Memory B cell (primary cell): Measurements from ENCODE around the gene MEIS3.
"Not testable (repeated sequence)": the region's sequence is repeated elsewhere in the genome, so short reads cannot be mapped to it uniquely, and the experiment has no call there.

ENCODE experiments used
- ATAC-seq: fragments of 150-1000 bp; cut with Tn5 transposase; 2 replicates; pipeline ENCODE4 v1.10.0; 2021; ENCODE audit warnings: low read depth, mild to moderate bottlenecking, moderate library complexity
- DNase-seq, 2 donors: peaks; one replicate each; pipeline ENCODE4 v3.0.0; 2022; ENCODE audit warnings: low spot score in 2 of 2
- H3K27ac Mint-ChIP-seq: one replicate; pipeline ENCODE4 v1.8.0; 2022; ENCODE audit warnings: mild to moderate bottlenecking, moderate library complexity, mixed read lengths
- H3K27me3 Mint-ChIP-seq: one replicate; pipeline ENCODE4 v1.8.0; 2022; ENCODE audit warnings: mixed read lengths
- H3K36me3 Mint-ChIP-seq: one replicate; pipeline ENCODE4 v1.8.0; 2022; ENCODE audit warnings: mild to moderate bottlenecking, mixed read lengths
- H3K4me1 Mint-ChIP-seq: one replicate; pipeline ENCODE4 v1.8.0; 2022; ENCODE audit warnings: mixed read lengths
- H3K4me3 Mint-ChIP-seq: one replicate; pipeline ENCODE4 v1.8.0; 2022; ENCODE audit warnings: mild to moderate bottlenecking, moderate library complexity, mixed read lengths
- H3K9me3 Mint-ChIP-seq: one replicate; pipeline ENCODE4 v1.8.0; 2022; ENCODE audit warnings: mixed read lengths

Gene MEIS3

DNA sequence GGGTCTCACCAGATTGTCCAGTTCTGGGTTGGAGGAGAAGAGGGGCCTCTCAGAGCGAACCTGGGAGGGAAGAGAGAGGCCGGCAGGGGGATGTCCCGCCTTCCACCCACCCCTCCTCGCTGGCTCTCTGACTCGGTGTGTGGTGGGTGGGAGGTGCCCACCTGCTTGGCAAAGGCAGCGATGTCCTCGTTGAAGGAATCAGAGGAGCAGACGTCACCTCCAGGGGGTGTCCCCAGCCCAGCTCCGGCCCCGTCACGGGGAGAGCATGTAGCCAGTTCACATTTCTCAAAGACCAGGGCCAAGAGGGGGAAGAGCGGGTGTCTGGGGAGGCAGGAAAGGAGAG lies 2.7 kb downstream of the MEIS3 start:
- ATAC-seq = peak; percentile 26
- Mint-ChIP-seq H3K27me3 (peaks cover 53% of the 10 kb centered on the region), H3K4me1 (peaks cover 25% of the 10 kb centered on the region)

DNA sequence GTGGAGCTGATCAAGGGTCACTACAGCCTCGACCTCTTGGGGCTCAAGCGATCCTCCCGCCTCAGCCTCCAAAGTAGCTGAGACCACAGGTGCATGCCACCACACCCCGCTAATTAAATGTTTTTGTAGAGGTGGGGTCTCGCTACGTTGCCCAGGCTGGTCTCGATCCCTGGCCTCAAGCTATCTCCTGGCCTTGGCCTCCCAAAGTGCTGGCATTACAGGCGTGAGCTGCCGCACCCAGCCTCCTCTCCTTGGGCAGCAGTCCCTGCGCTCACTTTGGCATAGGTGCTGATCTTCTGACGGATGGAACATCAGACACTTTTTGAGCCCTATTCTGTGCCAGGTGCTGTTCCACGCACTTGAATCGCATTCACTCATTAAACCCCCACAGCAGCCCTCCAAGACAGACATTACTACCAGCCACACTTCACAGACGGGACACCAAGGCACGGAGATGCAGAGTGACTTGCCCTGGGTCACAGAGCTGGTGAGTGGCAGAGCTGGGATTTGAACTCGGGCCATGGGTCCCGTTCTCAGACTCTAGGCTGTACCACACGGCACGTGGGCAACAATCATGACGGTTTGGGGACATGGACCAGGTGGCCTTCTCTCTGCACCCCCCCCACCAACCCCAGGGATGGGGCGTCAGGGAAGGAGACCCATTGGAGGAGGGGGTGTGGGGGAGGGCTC lies 3.2 kb downstream of the MEIS3 start:
- H3K4me1 Mint-ChIP-seq = peaks cover 25% of the 10 kb centered on the region
- H3K36me3 Mint-ChIP-seq = no peaks in the 10 kb centered on the region
- DNase-seq = no peak
- H3K27me3 Mint-ChIP-seq = peaks cover 50% of the 10 kb centered on the region
- no peaks in the 10 kb centered on the region for H3K9me3 Mint-ChIP-seq
- no peak for ATAC-seq
- no peak overlapping the region for H3K4me3 Mint-ChIP-seq
- H3K27ac Mint-ChIP-seq = no peak overlapping the region

More for the DNA sequence above, 2.7 kb downstream of the MEIS3 start:
- H3K27ac Mint-ChIP-seq = no peak overlapping the region
- H3K4me3 Mint-ChIP-seq = no peak overlapping the region
- H3K36me3 Mint-ChIP-seq = no peaks in the 10 kb centered on the region
- no peaks in the 10 kb centered on the region for H3K9me3 Mint-ChIP-seq
- no peak for DNase-seq

- Mint-ChIP-seq H3K27me3 (peaks cover 41% of the 10 kb centered on the region), H3K36me3 (no peaks in the 10 kb centered on the region), H3K4me3 (no peak overlapping the region), H3K4me1 (peaks cover 18% of the 10 kb centered on the region), H3K27ac (no peak overlapping the region), H3K9me3 (no peaks in the 10 kb centered on the region)
- no peak for ATAC-seq
- no peak for DNase-seq
Observed at GRCh38 chr19:47414469-47414868, 4.9 kb downstream of the MEIS3 start.

GRCh38 chr19:47413941-47414340 lies 5.4 kb downstream of the MEIS3 start:
- Mint-ChIP-seq H3K27me3 (peaks cover 44% of the 10 kb centered on the region), H3K9me3 (no peaks in the 10 kb centered on the region), H3K4me1 (peaks cover 18% of the 10 kb centered on the region), H3K27ac (no peak overlapping the region), H3K36me3 (no peaks in the 10 kb centered on the region), H3K4me3 (no peak overlapping the region)
- no peak for ATAC-seq
- no peak for DNase-seq

GRCh38 chr19:47411696-47412095 lies 7.6 kb downstream of the MEIS3 start:
- not testable (repeated sequence) for H3K4me3 Mint-ChIP-seq, H3K9me3 Mint-ChIP-seq, ATAC-seq, DNase-seq, H3K4me1 Mint-ChIP-seq, H3K36me3 Mint-ChIP-seq, H3K27ac Mint-ChIP-seq
- H3K27me3 Mint-ChIP-seq = peaks cover 32% of the 10 kb centered on the region

DNA sequence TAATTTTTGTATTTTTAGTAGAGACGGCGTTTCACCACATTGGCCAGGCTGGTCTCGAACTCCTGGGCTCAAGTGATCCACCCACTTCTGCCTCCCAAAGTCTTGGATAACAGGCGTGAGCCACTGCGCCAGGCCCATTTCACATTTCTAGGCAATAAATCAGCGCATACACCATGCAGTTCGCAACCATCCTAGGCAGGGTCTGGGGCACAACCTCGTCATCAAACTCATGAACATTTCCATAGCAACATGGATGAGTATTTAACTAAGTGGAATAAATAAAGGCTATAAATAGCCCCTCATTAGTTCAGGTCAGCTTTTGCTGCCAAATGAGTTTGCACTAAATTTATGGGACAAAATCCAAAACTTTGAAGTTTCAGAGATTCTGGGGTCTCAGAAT lies 8.2 kb downstream of the MEIS3 start:
- DNase-seq (no peak), ATAC-seq (no peak)
- no peak overlapping the region for H3K4me3 Mint-ChIP-seq
- H3K27me3 Mint-ChIP-seq = peaks cover 31% of the 10 kb centered on the region
- no peaks in the 10 kb centered on the region for H3K36me3 Mint-ChIP-seq
- no peaks in the 10 kb centered on the region for H3K9me3 Mint-ChIP-seq
- no peak overlapping the region for H3K27ac Mint-ChIP-seq
- H3K4me1 Mint-ChIP-seq = peaks cover under 1% of the 10 kb centered on the region

DNA sequence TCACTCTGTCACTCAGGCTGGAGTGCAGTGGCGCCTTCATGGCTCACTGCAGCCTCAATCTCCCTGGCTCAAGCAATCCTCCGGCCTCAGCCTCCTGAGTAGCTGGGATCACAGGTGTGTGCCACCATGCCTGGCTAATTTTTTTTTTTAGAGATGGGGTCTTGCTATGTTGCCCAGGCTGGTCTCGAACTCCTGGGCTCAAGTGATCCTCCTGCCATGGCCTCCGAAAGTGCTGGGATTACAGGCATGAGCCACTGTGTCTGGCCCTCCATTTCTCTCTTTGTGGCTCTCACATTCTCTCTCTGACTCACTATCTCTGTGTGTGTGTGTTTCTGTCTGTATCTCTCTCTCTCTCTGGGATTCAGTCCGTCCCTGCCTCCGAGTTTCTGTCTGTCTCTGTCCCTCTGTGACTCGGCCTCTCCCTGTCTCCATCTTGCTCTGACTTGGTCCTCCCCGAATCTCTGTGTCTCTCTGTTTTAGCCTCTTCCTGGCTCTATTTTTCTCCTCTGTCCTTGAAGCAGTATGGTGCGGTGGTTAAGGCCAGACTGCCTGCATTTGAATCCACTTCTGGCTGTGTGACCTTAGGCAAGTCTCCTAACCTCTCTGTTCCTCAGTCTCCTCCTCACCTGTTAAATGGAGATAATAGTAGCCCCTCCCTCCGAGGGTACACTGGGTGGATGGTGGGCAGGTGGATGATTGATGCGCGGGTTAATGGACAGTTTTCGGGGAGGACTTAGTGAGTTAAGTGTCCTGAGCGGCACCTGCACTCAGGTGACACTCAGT lies 11.0 kb downstream of the MEIS3 start:
- peaks cover 3% of the 10 kb centered on the region for H3K4me1 Mint-ChIP-seq
- no peak overlapping the region for H3K27ac Mint-ChIP-seq
- no peaks in the 10 kb centered on the region for H3K36me3 Mint-ChIP-seq
- H3K9me3 Mint-ChIP-seq = peaks cover 5% of the 10 kb centered on the region
- ATAC-seq (no peak), DNase-seq (no peak)
- H3K27me3 Mint-ChIP-seq = peaks cover 33% of the 10 kb centered on the region
- H3K4me3 Mint-ChIP-seq = no peak overlapping the region

GRCh38 chr19:47407417-47407774 lies 11.9 kb downstream of the MEIS3 start:
- Mint-ChIP-seq H3K9me3 (peaks cover 5% of the 10 kb centered on the region), H3K36me3 (no peaks in the 10 kb centered on the region), H3K4me1 (peaks cover 3% of the 10 kb centered on the region), H3K27me3 (peaks cover 35% of the 10 kb centered on the region), H3K4me3 (no peak overlapping the region), H3K27ac (no peak overlapping the region)
- ATAC-seq = no peak
- DNase-seq = no peak

- DNase-seq = no peak
- Mint-ChIP-seq H3K9me3 (peaks cover 5% of the 10 kb centered on the region), H3K27ac (no peak overlapping the region), H3K27me3 (peaks cover 35% of the 10 kb centered on the region), H3K4me1 (peaks cover 3% of the 10 kb centered on the region), H3K36me3 (no peaks in the 10 kb centered on the region), H3K4me3 (no peak overlapping the region)
- no peak for ATAC-seq
Observed at GRCh38 chr19:47406711-47407416, 12.5 kb downstream of the MEIS3 start.

GRCh38 chr19:47405854-47406417 lies 13.4 kb downstream of the MEIS3 start:
- no peak overlapping the region for H3K27ac Mint-ChIP-seq
- ATAC-seq (no peak), DNase-seq (no peak)
- no peak overlapping the region for H3K4me3 Mint-ChIP-seq
- peaks cover 5% of the 10 kb centered on the region for H3K9me3 Mint-ChIP-seq
- peaks cover 3% of the 10 kb centered on the region for H3K4me1 Mint-ChIP-seq
- peaks cover 42% of the 10 kb centered on the region for H3K27me3 Mint-ChIP-seq
- no peaks in the 10 kb centered on the region for H3K36me3 Mint-ChIP-seq

GRCh38 chr19:47405197-47405550 lies 14.2 kb downstream of the MEIS3 start:
- H3K27me3 Mint-ChIP-seq = peaks cover 43% of the 10 kb centered on the region

DNA sequence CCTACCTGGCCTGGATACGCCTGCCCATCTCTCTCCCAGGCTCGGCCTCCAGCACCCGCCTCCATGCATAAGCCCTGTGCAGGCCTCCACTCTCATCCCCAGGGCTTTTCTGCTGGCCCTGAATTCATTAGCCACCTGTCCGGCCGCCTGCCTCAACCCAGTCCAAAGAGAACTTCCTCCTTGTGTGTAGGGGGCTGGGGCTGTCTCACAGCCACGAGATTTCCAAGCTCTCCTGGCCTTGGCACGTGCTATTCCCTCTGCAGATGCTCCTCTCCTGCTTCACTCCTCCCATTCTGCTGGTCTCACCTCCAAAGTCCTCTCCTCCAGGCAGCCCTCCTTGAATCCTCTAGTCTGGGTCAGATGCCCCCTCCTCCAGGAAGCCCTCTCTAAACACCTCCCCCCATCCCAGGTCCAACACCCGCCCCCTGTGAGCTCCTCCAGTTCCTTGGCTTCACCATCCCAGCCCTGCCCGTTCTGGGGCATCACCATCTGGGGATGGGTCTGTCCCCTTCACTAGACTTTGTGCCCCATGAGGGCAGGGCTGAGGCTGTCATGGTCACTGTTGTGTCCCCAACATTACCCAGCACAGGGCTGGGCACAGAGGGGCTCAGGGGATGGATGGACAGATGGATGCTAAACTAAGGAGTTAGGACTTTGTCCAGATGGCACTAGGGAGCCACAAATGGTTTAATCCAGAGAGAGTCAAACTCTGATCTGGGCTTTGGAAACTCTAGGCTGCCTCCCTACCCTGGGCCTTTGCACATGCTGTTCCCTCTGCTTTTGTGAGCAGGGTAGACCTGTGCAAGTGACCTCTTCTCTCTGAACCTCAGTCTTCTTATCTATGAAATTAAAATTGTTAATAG lies 14.8 kb downstream of the MEIS3 start:
- Mint-ChIP-seq H3K9me3 (peaks cover 5% of the 10 kb centered on the region), H3K27me3 (peaks cover 43% of the 10 kb centered on the region), H3K27ac (no peak overlapping the region), H3K4me3 (no peak overlapping the region), H3K4me1 (peaks cover 3% of the 10 kb centered on the region), H3K36me3 (no peaks in the 10 kb centered on the region)
- no peak for ATAC-seq
- no peak for DNase-seq

More at GRCh38 chr19:47405197-47405550, 14.2 kb downstream of the MEIS3 start:
- Mint-ChIP-seq H3K4me1 (peaks cover 3% of the 10 kb centered on the region), H3K4me3 (no peak overlapping the region), H3K27ac (no peak overlapping the region), H3K36me3 (no peaks in the 10 kb centered on the region), H3K9me3 (peaks cover 5% of the 10 kb centered on the region)
- no peak for ATAC-seq
- no peak for DNase-seq

- ATAC-seq = no peak
- H3K27ac Mint-ChIP-seq = no peak overlapping the region
- peaks cover 44% of the 10 kb centered on the region for H3K27me3 Mint-ChIP-seq
- H3K4me3 Mint-ChIP-seq = no peak overlapping the region
- no peak for DNase-seq
- H3K9me3 Mint-ChIP-seq = peaks cover 5% of the 10 kb centered on the region
- peaks cover 3% of the 10 kb centered on the region for H3K4me1 Mint-ChIP-seq
- H3K36me3 Mint-ChIP-seq = no peaks in the 10 kb centered on the region
Observed at GRCh38 chr19:47402504-47402903, 16.8 kb downstream of the MEIS3 start.
